GM18868 (cell line): ENCODE measurements around the gene INSR.
A peak's percentile ranks its signal among the peaks of the same experiment; 100 is the strongest.
"Not testable (repeated sequence)": the region's sequence is repeated elsewhere in the genome, so short reads cannot be mapped to it uniquely, and the experiment has no call there.

Experiments used
- ATAC-seq: cut with Tn5 transposase; IDR thresholded peaks from one replicate; pipeline ENCODE4 v1.9.1; 2021; ENCODE audit warnings: mild to moderate bottlenecking, moderate library complexity; ENCODE audit not compliant: unreplicated experiment

The INSR gene

GRCh38 chr19:7293762-7294557 lies at the start of gene INSR:
Gene INSR (minus strand): TSS chr19:7294414. CDS start chr19:7293891, 523 bp downstream.
- peak; percentile 76 for ATAC-seq

- ATAC-seq = no peak
These were observed 47.9 kb upstream of the INSR start for GRCh38 chr19:7342143-7342542.

GRCh38 chr19:7340959-7341837 lies 47.0 kb upstream of the INSR start:
- no peak for ATAC-seq

- peak; percentile 65 for ATAC-seq
These were observed 43.4 kb upstream of the INSR start for GRCh38 chr19:7337380-7338194.

- no peak for ATAC-seq
These were observed 42.2 kb upstream of the INSR start for GRCh38 chr19:7336321-7336973.

GRCh38 chr19:7333198-7334118 lies 39.2 kb upstream of the INSR start:
- ATAC-seq = no peak

- no peak for ATAC-seq
These were observed 37.2 kb upstream of the INSR start for GRCh38 chr19:7331446-7331845.

GRCh38 chr19:7328647-7329046 lies 34.4 kb upstream of the INSR start:
- ATAC-seq = no peak

- no peak for ATAC-seq
These were observed 33.6 kb upstream of the INSR start for GRCh38 chr19:7327802-7328201.

GRCh38 chr19:7326105-7326877 lies 32.1 kb upstream of the INSR start:
- ATAC-seq = no peak

- ATAC-seq = no peak
These were observed 24.0 kb upstream of the INSR start for GRCh38 chr19:7318176-7318575.

GRCh38 chr19:7312816-7313215 lies 18.6 kb upstream of the INSR start:
- ATAC-seq = no peak

- ATAC-seq = no peak
These were observed 17.7 kb upstream of the INSR start for GRCh38 chr19:7311911-7312310.

GRCh38 chr19:7308327-7308726 lies 14.1 kb upstream of the INSR start:
- not testable (repeated sequence) for ATAC-seq

- ATAC-seq = no peak
These were observed 13.5 kb upstream of the INSR start for GRCh38 chr19:7307590-7308218.

- ATAC-seq = no peak
These were observed 10.0 kb upstream of the INSR start for GRCh38 chr19:7304200-7304599.

- ATAC-seq = no peak
These were observed 9.3 kb upstream of the INSR start for GRCh38 chr19:7303470-7303869.

- no peak for ATAC-seq
These were observed 7.3 kb upstream of the INSR start for GRCh38 chr19:7301525-7301924.
